ENCODE results near the gene SND1.
"Not testable (repeated sequence)": the region's sequence is repeated elsewhere in the genome, so short reads cannot be mapped to it uniquely, and the experiment has no call there.

Gene SND1

GRCh38 chr7:128100225-128100948, 448.4 kb downstream of the SND1 start:
- DNase-seq (ENCODE audit: low read depth): no peak

- DNase-seq (ENCODE audit: low read depth): no peak
Observed at GRCh38 chr7:128100949-128101713, 449.1 kb downstream of the SND1 start.

GRCh38 chr7:128102490-128103291, 450.7 kb downstream of the SND1 start:
- no peak for DNase-seq (ENCODE audit: low read depth)

GRCh38 chr7:128103498-128104107, 451.6 kb downstream of the SND1 start:
- DNase-seq (ENCODE audit: low read depth): no peak

GRCh38 chr7:128104108-128104742, 452.2 kb downstream of the SND1 start:
- no peak for DNase-seq (ENCODE audit: low read depth)

GRCh38 chr7:128105228-128106022, 453.4 kb downstream of the SND1 start:
- no peak for DNase-seq (ENCODE audit: low read depth)

- DNase-seq (ENCODE audit: low read depth): no peak
Observed at GRCh38 chr7:128106821-128107220, 454.8 kb downstream of the SND1 start.

GRCh38 chr7:128107516-128107915, 455.5 kb downstream of the SND1 start:
- not testable (repeated sequence) for DNase-seq (ENCODE audit: low read depth)

GRCh38 chr7:128108129-128108528, 456.1 kb downstream of the SND1 start:
- DNase-seq (ENCODE audit: low read depth): no peak

GRCh38 chr7:128108641-128109423, 456.8 kb downstream of the SND1 start:
- no peak for DNase-seq (ENCODE audit: low read depth)

GRCh38 chr7:128109424-128109969, 457.5 kb downstream of the SND1 start:
- DNase-seq (ENCODE audit: low read depth): not testable (repeated sequence)

- DNase-seq (ENCODE audit: low read depth): no peak
Observed at GRCh38 chr7:128110641-128111364, 458.8 kb downstream of the SND1 start.

- no peak for DNase-seq (ENCODE audit: low read depth)
Observed at GRCh38 chr7:128112018-128112780, 460.2 kb downstream of the SND1 start.

GRCh38 chr7:128112781-128113221, 460.8 kb downstream of the SND1 start:
- DNase-seq (ENCODE audit: low read depth): no peak

- DNase-seq (ENCODE audit: low read depth): no peak
Observed at GRCh38 chr7:128113839-128114238, 461.8 kb downstream of the SND1 start.

GRCh38 chr7:128114806-128115205, 462.8 kb downstream of the SND1 start:
- no peak for DNase-seq (ENCODE audit: low read depth)

- no peak for DNase-seq (ENCODE audit: low read depth)
Observed at GRCh38 chr7:128115336-128115820, 463.4 kb downstream of the SND1 start.

Measured in stimulated activated CD8-positive, alpha-beta memory T cell treated with anti-CD3 and anti-CD28 coated beads, Interleukin-12 subunit alpha, Interleukin-12 subunit beta, amount 100 ng/mL, for 1 hour (primary cell).